HepG2 (cell line): ENCODE data around the gene MRPS35. TPM values are rescaled to one million over a fixed set of nuclear protein-coding genes. Genes with fewer than 3 reads are reported as not detected.

ENCODE experiments used
- CEBPG ChIP-seq: IDR thresholded peaks from 2 replicates; pipeline ENCODE4 v1.6.1; 2016
- HMG20B ChIP-seq: conservative IDR thresholded peaks from 2 replicates; pipeline ENCODE4 v1.6.1; 2016; ENCODE audit warnings: missing genetic modification reagents, missing compliant biosample characterization
- IRF2 ChIP-seq: IDR thresholded peaks from 2 replicates; pipeline ENCODE4 v1.6.1; 2018; ENCODE audit warnings: missing genetic modification reagents, missing compliant biosample characterization
- MTERF4 ChIP-seq: sonication (generic); formaldehyde crosslinking; IDR thresholded peaks from 2 replicates; pipeline ENCODE4 v1.8.0; 2023; ENCODE audit warnings: mild to moderate bottlenecking, missing genetic modification reagents
- NCOA2 ChIP-seq: sonication (generic); formaldehyde crosslinking; IDR thresholded peaks from 2 replicates; pipeline ENCODE4 v1.8.0; 2022; ENCODE audit warnings: inconsistent platforms
- NPAS2 ChIP-seq: sonication (generic); formaldehyde crosslinking; IDR thresholded peaks from 2 replicates; pipeline ENCODE4 v1.8.0; 2022; ENCODE audit warnings: mild to moderate bottlenecking, missing genetic modification reagents, borderline replicate concordance
- PAXIP1 ChIP-seq: sonication (generic); formaldehyde crosslinking; conservative IDR thresholded peaks from 2 replicates; pipeline ENCODE4 v1.4.0; 2020; ENCODE audit warnings: mild to moderate bottlenecking, missing genetic modification reagents, moderate library complexity
- SAP130 ChIP-seq: IDR thresholded peaks from 2 replicates; pipeline ENCODE4 v1.6.1; 2016; ENCODE audit warnings: low read depth
- SOX13 ChIP-seq, 3 experiments: fragments of 450-650 bp in 1 of 3; sonication (generic) in 1 of 3; formaldehyde crosslinking in 1 of 3; IDR thresholded peaks in 2 of 3; conservative IDR thresholded peaks in 1 of 3; 2 replicates each; pipeline versions ENCODE4 v1.5.0 to v1.6.1; 2016 to 2020; ENCODE audit warnings: antibody characterized with exemption in 1 of 3, mild to moderate bottlenecking in 1 of 3, missing compliant biosample characterization in 1 of 3, missing genetic modification reagents in 1 of 3, moderate library complexity in 1 of 3
- SOX5 ChIP-seq: IDR thresholded peaks from 2 replicates; pipeline ENCODE4 v1.6.1; 2016; ENCODE audit warnings: borderline replicate concordance
- ZGPAT ChIP-seq: IDR thresholded peaks from 2 replicates; pipeline ENCODE4 v1.6.1; 2016; ENCODE audit warnings: mild to moderate bottlenecking
- ZNF362 ChIP-seq: sonication (generic); formaldehyde crosslinking; IDR thresholded peaks from 2 replicates; pipeline ENCODE4 v1.4.0; 2020; ENCODE audit warnings: missing genetic modification reagents, mild to moderate bottlenecking, borderline replicate concordance
- ZNF451 ChIP-seq: sonication (generic); formaldehyde crosslinking; IDR thresholded peaks from 2 replicates; pipeline ENCODE4 v1.5.0; 2020; ENCODE audit warnings: mild to moderate bottlenecking, missing genetic modification reagents
- ZNF691 ChIP-seq: sonication (generic); formaldehyde crosslinking; IDR thresholded peaks from 2 replicates; pipeline ENCODE4 v1.4.0; 2020; ENCODE audit warnings: missing genetic modification reagents, low read depth, mild to moderate bottlenecking, borderline replicate concordance
- ZNF800 ChIP-seq: sonication (generic); formaldehyde crosslinking; IDR thresholded peaks from 2 replicates; pipeline ENCODE4 v1.4.0; 2020; ENCODE audit warnings: missing genetic modification reagents
- polyA plus RNA-seq, 8 experiments: library from polyadenylated mRNA; depleted of rRNA in 3 of 8; stranded (reverse) in 7 of 8; unstranded in 1 of 8; fragments of >200 nt; fragmentation: Illumina TruSeq in 4 of 8; extraction: Trizol in 4 of 8; gene quantifications; 2 replicates each; pipeline versions ENCODE4 v1.2.1 to v1.2.3, GENCODE V29; 2011 to 2016; ENCODE audit warnings: low read depth in 4 of 8, missing spikeins in 1 of 8, mixed read lengths in 1 of 8; ENCODE audit not compliant: insufficient read depth in 1 of 8
- total RNA-seq, 5 experiments: library from RNA; depleted of rRNA; stranded (reverse); fragments of >200 nt; fragmentation: Illumina TruSeq; extraction: Trizol; gene quantifications; 2 replicates each; pipeline ENCODE4 v1.2.3, GENCODE V29; 2016; ENCODE audit warnings: low read depth in 1 of 5

MRPS35 gene
- total and polyA plus RNA-seq, 2 of the 13 experiments (the other 11 are each of a cell fraction or from before 2014, with no cell fraction given): 63.4 to 104 TPM

GRCh38 chr12:27696864-27697564 is 13.6 kb upstream of the MRPS35 start (continued):
- TF ChIP-seq MTERF4 (CRISPR knock-in tag): no peak
- peak; percentile 84 for TF ChIP-seq CEBPG
- TF ChIP-seq SOX13 (IDR thresholded peaks at IDR 0.05): no peak
- TF ChIP-seq SOX13 (CRISPR knock-in tag; conservative IDR thresholded peaks at IDR 0.05 in 1 of 2, IDR thresholded peaks at IDR 0.05 in 1 of 2): peak in 1 of 2 experiments; percentile 41; a peak in 1 of 4 replicates
- TF ChIP-seq SOX5 (CRISPR knock-in tag): peak; percentile 46; the same call in 1 of the 2 replicates
- peak; percentile 31; the same call in 1 of the 2 replicates for TF ChIP-seq ZGPAT (CRISPR knock-in tag)
- TF ChIP-seq ZNF451: no peak
- TF ChIP-seq NCOA2 (CRISPR knock-in tag): peak; percentile 42; the same call in 1 of the 2 replicates
- no peak for TF ChIP-seq ZNF691 (CRISPR knock-in tag)
- TF ChIP-seq ZNF800: 0 out of 2 replicates have a peak, but pooled peaks have one; percentile 22
- peak; percentile 80 for TF ChIP-seq PAXIP1 (CRISPR knock-in tag)
- TF ChIP-seq NPAS2: no peak
- no peak for TF ChIP-seq HMG20B (CRISPR knock-in tag)
- TF ChIP-seq IRF2 (CRISPR knock-in tag): no peak
- peak; percentile 87; the same call in 1 of the 2 replicates for TF ChIP-seq ZNF362
- peak; percentile 29; the same call in 1 of the 2 replicates for TF ChIP-seq SAP130 (CRISPR knock-in tag)
